Measurements from ENCODE around the gene ZRANB3. TPM values are rescaled to one million over a fixed set of nuclear protein-coding genes. Genes with fewer than 3 reads are reported as not detected.
"Not testable (repeated sequence)": the region's sequence is repeated elsewhere in the genome, so short reads cannot be mapped to it uniquely, and the experiment has no call there.

The ZRANB3 gene
- total RNA-seq, 1 donor, result 7.0 TPM

- no peak for DNase-seq (ENCODE audit: low read depth in 2 of 3, low spot score in 2 of 3)
Measured at GRCh38 chr2:135150725-135151124, 380.3 kb downstream of the ZRANB3 start.

GRCh38 chr2:135149251-135149650 is 381.8 kb downstream of the ZRANB3 start:
- no peak for DNase-seq (ENCODE audit: low read depth in 2 of 3, low spot score in 2 of 3)

GRCh38 chr2:135144343-135144742 is 386.7 kb downstream of the ZRANB3 start:
- no peak for DNase-seq (ENCODE audit: low read depth in 2 of 3, low spot score in 2 of 3)

GRCh38 chr2:135142323-135142722 is 388.7 kb downstream of the ZRANB3 start:
- no peak for DNase-seq (ENCODE audit: low read depth in 2 of 3, low spot score in 2 of 3)

- DNase-seq (ENCODE audit: low read depth in 2 of 3, low spot score in 2 of 3), result no peak
Measured at GRCh38 chr2:135140606-135141005, 390.4 kb downstream of the ZRANB3 start.

GRCh38 chr2:135132314-135132713 is 398.7 kb downstream of the ZRANB3 start:
- no peak for DNase-seq (ENCODE audit: low read depth in 2 of 3, low spot score in 2 of 3)

- no peak for DNase-seq (ENCODE audit: low read depth in 2 of 3, low spot score in 2 of 3)
Measured at GRCh38 chr2:135130751-135131150, 400.3 kb downstream of the ZRANB3 start.

GRCh38 chr2:135125940-135126339 is 405.1 kb downstream of the ZRANB3 start:
- no peak for DNase-seq (ENCODE audit: low read depth in 2 of 3, low spot score in 2 of 3)

GRCh38 chr2:135124924-135125886 is 405.8 kb downstream of the ZRANB3 start:
- DNase-seq (ENCODE audit: low read depth in 2 of 3, low spot score in 2 of 3), result no peak

GRCh38 chr2:135121658-135122039 is 409.4 kb downstream of the ZRANB3 start:
- DNase-seq (ENCODE audit: low read depth in 2 of 3, low spot score in 2 of 3), result not testable (repeated sequence)

GRCh38 chr2:135121016-135121657 is 409.9 kb downstream of the ZRANB3 start:
- no peak for DNase-seq (ENCODE audit: low read depth in 2 of 3, low spot score in 2 of 3)

GRCh38 chr2:135119582-135119981 is 411.4 kb downstream of the ZRANB3 start:
- DNase-seq (ENCODE audit: low read depth in 2 of 3, low spot score in 2 of 3), result no peak

GRCh38 chr2:135113322-135113721 is 417.7 kb downstream of the ZRANB3 start:
- DNase-seq (ENCODE audit: low read depth in 2 of 3, low spot score in 2 of 3), result no peak

GRCh38 chr2:135105513-135106316 is 425.3 kb downstream of the ZRANB3 start:
- not testable (repeated sequence) for DNase-seq (ENCODE audit: low read depth in 2 of 3, low spot score in 2 of 3)

- DNase-seq (ENCODE audit: low read depth in 2 of 3, low spot score in 2 of 3), result no peak
Measured at GRCh38 chr2:135103843-135104242, 427.2 kb downstream of the ZRANB3 start.

- DNase-seq (ENCODE audit: low read depth in 2 of 3, low spot score in 2 of 3), result no peak
Measured at GRCh38 chr2:135099802-135100483, 431.1 kb downstream of the ZRANB3 start.

GRCh38 chr2:135097532-135098231 is 433.3 kb downstream of the ZRANB3 start:
- no peak for DNase-seq (ENCODE audit: low read depth in 2 of 3, low spot score in 2 of 3)

GRCh38 chr2:135096665-135097446 is 434.2 kb downstream of the ZRANB3 start:
- DNase-seq (ENCODE audit: low read depth in 2 of 3, low spot score in 2 of 3), result no peak

GRCh38 chr2:135095591-135095990 is 435.4 kb downstream of the ZRANB3 start:
- no peak for DNase-seq (ENCODE audit: low read depth in 2 of 3, low spot score in 2 of 3)

All from hematopoietic multipotent progenitor cell (in vitro differentiated cells).